GM12801 (cell line): ENCODE measurements around the gene NISCH.

Source experiments
- CTCF ChIP-seq: IDR thresholded peaks from one replicate; pipeline ENCODE4 v1.5.1; 2011; ENCODE audit warnings: control low read depth; ENCODE audit not compliant: insufficient read length; ENCODE audit errors: extremely low read depth

The NISCH gene

GRCh38 chr3:52461874-52462273 is 6.5 kb downstream of the NISCH start:
- no peak for TF ChIP-seq CTCF

- no peak for TF ChIP-seq CTCF
These were observed 8.0 kb downstream of the NISCH start for GRCh38 chr3:52463416-52463815.

GRCh38 chr3:52468336-52468735 is 12.9 kb downstream of the NISCH start:
- TF ChIP-seq CTCF = no peak

- no peak for TF ChIP-seq CTCF
These were observed 13.6 kb downstream of the NISCH start for GRCh38 chr3:52469001-52469400.

GRCh38 chr3:52470920-52471319 is 15.5 kb downstream of the NISCH start:
- no peak for TF ChIP-seq CTCF

- TF ChIP-seq CTCF = no peak
These were observed 16.2 kb downstream of the NISCH start for GRCh38 chr3:52471371-52472238.

- TF ChIP-seq CTCF = no peak
These were observed 17.0 kb downstream of the NISCH start for GRCh38 chr3:52472239-52473000.
